Stimulated activated CD8-positive, alpha-beta memory T cell treated with anti-CD3 and anti-CD28 coated beads, Interleukin-4, amount 100 ng/mL, for 4 hours (primary cell): ENCODE results near the gene SLC5A2.
A peak's percentile ranks its signal among the peaks of the same experiment; 100 is the strongest.
"Not testable (repeated sequence)": the region's sequence is repeated elsewhere in the genome, so short reads cannot be mapped to it uniquely, and the experiment has no call there.

ENCODE experiments used
- DNase-seq, 2 donors: peaks; one replicate each; pipeline ENCODE4 v3.0.0-alpha.2; 2020; ENCODE audit warnings: low read depth in 2 of 2, low spot score in 1 of 2

The SLC5A2 gene

DNA sequence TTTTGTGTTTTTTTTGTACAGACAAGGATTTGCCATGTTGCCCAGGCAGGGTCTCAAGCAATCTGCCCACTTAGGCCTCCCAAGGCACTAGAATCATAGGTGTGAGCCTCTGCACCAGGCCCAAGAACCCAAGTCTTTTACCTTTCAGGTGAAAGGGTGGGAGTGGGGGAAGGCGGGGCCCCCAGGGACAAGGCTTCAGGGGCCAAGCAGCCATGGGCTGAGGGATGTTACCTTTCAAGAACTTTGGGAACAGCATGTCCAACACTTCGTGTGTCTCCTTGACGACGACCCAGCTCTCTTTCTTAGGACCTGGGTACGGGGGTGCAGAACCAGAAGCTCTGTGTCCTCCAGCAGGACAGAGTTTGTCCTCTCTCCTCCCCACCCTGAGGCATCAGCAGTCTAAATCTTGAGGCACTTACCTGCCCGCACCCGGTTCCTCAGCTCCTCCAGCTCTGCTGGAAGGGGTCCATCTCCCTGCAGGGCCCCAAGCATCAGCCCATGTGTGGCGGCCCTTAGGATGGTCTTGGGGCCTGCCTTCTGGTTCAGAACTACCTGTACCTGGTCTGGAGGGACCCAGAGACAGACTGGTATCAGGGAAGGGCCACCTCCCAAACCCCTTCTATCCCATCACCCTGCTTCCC lies 9.0 kb downstream of the SLC5A2 start:
- no peak for DNase-seq

DNA sequence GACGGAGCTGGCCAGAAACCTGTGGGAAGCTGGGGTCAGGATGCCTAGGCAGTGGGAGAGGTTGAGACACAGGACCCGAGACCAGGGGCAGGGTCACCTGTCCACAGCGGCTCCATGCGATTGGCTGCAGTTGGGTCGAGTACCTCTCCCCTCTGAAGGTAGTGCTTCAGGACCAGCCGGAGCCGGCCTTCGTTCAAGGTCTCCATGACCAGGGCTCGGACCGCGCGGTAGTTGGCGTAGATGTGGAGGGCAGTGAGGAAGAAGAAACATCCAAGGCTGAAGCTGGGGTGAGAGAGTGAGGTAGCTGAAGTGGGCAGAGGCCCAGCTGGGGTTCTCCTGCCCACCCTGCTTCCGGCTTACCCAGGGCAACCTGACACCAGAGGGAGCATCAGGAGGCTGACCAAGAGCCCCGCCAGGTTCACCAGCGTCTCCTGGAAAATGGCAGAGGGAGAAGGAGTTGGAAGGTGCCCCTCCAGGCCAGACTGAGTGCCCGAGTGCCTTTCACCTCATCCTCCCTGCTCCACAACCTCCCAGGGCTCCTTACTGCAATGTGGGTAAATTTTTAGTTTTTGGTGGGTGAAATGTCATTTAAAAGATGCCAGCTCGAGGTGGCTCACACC lies 10.7 kb downstream of the SLC5A2 start:
- no peak for DNase-seq

DNA sequence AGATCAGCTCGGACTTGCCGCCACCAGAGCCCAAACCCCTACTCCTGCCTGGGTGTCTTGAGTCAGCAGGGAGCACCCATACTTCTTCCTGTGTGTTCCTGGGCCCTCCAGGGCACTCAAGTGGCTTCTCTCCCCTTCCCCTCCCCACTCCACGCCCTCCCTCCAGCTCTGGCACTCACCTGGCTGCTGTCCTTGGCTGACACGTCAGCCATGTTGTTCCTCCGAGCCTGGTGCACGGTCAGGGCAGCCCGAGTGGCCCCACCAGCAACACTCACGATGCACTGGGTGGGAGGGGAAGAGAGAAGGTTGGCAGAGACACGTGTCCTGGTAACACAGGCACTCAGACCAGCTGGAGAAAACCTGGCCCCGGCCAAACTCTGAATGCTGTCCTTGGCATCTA lies 13.7 kb downstream of the SLC5A2 start:
- no peak for DNase-seq

DNA sequence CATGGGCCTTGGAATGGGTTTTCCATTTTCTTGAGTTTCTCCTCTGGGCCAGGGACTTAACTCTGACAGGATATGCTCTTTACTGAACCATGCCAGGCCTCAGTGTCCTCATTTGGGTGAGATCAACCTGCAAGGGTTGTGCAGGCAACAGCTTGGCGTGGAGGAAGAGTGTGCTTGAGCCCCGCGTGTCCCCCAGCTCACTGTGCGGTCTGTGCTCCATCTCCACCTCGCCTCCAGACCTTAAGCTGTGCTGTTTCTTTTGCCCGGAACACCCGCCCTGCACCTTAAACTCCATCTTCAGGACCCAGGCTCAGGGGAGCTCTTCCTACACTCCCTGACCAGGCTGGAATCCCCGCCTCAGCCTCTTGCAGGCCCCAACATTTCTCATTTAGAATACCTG lies 15.6 kb downstream of the SLC5A2 start:
- DNase-seq = no peak

DNA sequence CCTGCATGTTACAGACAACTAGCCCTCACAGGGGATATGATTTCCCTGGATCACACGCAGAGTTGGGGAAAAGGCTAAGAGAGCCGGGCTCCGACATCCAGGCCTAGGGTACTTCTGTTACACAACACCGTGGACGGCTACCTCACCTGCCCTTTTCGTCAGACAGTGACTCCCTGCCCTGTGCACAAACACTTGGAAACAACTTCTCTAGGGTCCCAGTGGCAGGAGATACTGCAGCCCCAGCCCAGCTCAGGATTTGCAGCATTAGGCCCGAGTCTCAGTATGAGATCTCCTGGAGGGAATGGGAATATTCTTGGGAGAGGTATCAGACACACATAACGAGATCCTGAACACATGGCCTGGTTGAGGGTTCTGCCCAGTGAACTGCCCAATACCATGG lies 17.0 kb downstream of the SLC5A2 start:
- no peak for DNase-seq

DNA sequence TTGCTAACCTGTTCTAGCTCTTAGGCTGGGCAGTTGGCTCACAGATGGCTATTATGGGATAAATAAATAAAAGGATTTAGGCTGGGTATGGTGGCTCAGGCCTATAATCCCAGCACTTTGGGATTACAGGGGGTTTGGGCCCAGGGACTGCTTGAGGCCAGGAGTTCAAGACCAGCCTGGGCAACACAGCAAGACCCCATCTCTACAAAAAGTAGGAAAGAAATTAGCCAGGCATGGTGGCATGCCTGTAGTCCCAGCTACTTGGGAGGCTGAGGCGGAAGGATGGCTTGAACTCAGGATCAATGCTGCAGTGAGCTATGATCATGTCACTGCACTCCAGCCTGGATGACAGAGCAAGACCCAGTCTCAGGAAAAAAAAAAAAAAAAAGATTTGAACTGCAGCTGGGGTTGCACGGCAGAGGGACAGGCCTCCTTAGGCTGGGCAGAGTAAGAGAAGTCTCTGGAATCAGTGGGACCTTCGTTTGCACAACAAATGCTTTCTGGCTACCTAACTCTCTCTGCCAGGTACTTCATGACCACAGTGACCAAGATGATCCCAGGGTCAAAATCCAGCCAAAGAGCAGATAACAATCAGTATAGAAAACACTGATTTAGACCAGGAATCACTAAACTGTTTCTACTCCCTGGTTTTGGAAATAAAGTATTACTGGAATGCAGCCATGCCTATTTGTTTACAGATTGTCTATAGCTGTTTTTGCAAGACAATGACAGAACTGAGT lies 18.5 kb downstream of the SLC5A2 start:
- DNase-seq = no peak

DNA sequence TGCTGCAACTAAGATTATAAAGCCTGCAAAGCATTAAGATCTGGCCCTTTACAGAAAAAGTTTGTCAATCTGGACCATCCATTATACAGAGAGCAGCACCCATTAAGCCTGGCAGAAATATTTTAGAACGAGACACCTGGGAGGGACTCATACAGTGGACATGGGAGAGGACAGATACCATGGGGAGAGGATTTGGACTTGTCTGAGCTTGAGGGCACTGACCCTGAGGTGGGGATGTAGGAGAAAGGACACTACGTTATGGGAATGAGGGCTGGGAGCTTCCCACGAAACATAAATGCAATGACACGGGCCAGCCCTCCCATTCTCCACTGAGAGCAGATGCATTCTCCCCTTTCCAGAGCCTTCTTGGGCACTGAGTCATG lies 19.0 kb downstream of the SLC5A2 start:
- no peak for DNase-seq

DNA sequence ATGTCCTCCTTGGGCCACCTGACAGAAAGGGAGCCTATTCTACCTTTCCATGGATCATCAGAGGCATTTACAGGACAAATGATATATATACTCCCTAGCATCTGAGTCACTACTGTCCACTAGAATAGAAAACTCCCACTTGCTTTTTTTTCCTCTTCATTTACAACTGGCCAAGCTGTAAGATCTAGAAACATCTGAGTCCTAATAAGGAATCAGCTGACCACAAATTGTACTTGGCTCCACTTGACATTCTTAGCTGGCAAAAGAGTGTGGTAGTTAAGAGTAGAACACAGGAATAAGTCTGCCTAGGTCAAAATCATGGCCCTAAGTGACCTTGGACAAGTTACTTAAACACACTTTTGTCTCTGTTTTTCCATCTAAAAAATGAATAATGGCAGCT lies 20.1 kb downstream of the SLC5A2 start:
- no peak for DNase-seq

DNA sequence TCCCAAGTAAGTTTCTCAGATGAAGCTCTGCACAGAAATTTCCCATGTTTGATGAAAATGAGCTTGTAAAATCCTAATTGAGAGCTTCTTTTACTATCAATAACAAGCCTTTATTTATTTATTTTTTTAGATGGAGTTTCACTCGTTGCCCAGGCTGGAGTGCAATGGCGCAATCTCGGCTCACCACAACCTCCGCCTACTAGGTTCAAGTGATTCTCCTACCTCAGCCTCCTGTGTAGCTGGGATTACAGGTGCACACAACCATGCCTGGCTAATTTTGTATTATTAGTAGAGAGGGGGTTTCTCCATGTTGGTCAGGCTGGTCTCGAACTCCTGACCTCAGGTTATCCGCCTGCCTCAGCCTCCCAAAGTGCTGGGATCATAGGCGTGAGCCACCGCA lies 20.6 kb downstream of the SLC5A2 start:
- DNase-seq = not testable (repeated sequence)

DNA sequence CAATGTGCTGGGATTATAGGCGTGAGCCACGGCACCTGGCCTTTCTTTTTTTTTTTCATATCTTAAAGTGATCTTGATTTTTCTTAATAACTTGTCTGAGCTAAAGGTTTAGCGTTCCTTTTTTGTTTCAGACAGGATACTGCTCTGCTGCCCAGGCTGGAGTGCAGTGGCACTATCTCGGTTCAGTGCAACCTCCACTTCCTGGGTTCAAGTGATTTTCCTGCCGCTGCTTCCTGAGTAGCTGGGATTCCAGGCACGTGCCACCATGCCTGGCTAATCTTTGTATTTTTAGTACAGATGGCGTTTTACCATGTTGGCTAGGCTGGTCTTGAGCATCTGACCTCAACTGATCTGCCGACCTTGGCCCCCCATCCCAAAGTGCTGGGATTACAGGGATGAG lies 21.2 kb downstream of the SLC5A2 start:
- no peak for DNase-seq

DNA sequence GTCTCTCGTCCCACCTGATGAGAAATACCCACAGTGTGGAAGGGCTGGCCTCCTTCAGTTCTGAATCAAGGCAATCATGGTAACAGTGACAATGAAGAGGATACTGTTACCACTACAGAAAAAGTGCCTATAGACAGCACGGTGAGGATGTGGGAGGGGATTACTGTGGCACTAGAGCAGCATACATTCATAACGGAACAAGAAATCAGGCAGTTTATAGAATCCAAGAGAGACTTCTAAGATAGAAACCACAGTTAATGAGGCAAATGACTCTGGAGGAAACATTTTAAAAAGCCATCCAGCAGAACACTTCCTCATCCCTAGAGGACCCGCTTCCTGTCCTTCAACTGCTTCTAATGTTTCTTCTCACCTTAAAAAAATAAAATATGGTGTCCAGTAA lies 22.6 kb downstream of the SLC5A2 start:
- no peak for DNase-seq

DNA sequence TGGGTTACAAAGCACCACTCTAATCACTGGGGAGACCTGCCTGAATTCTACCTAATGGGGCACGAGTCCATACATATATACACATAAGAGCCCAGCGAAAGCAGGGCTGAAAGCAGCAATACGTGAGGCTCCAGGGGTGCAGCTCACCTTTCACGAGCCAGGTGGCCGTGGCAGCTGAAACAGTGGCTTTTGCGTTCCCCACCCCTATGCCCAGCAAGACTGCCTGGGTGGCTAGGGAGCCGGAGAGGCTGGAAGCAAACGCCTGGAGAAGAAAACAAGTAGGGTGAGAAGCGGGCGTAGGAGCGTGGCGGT lies 24.6 kb downstream of the SLC5A2 start:
- DNase-seq = no peak

DNA sequence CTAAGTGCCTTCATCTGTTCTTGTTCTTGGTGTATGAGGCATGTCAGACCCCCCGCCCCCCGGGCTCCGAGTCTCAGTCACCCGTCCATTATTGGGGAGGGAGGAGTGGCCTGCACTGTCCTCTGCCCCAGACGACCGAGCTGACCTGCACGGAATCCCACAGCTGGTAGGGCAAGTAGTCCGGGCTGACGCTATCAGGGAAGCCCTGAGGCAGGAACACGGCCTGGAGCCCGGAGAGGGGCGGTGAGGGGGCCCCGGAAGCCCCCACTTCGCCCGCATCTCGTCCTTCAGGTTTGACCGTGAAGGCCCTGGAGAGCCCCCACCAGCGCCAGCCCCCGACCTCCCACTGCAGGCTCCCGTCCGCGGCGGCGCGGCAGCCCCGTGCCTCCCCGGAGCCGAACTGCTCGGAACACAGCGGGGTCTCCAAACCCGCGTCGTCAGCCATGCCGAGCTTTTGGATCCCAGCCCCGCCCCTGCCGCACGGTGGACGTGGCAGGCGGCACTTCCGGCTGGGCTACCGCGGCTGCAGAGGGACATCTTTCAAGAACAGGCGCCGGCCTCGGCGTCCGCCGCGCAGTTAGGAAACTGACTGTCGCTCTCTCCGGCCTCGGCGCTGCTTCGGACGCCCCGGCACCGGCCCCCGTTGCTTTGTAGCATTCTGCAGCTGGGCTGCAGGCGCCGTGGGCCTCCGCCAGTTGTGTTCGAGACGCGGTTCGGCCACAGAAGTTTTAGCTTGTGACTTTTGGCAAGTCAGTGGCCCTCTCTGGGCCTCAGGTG lies 25.2 kb downstream of the SLC5A2 start, which contains the start of gene RUSF1:
TSS of gene RUSF1 (minus strand) at position 463 of the 777 bp plus-strand sequence. CDS start at position 445, 18 bp downstream.
- DNase-seq = peak; percentile 48 to 72

DNA sequence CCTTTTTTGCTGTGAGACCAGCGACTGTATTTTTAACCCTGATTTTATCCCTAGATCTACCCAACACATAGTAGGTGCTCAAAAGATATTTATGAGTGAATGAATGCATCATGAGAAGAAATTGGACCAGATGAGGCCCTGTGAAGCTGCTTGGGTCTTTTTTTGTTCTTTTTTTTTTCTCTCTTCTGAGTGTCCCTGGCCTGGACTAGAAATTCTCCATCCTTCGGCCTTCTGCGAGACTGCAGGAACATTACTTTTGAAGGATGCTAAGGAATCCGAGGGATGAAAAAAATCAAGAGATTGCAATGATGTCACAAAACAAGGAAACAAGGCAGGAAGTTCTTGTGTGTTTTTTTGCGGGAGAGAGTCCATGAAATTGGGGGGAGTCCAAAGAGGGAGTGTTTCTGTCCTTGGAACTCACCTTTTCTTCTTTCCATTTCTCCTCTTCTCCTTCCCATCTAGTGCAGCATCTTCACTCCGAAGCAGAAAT lies 25.8 kb downstream of the SLC5A2 start:
- DNase-seq = no peak

DNA sequence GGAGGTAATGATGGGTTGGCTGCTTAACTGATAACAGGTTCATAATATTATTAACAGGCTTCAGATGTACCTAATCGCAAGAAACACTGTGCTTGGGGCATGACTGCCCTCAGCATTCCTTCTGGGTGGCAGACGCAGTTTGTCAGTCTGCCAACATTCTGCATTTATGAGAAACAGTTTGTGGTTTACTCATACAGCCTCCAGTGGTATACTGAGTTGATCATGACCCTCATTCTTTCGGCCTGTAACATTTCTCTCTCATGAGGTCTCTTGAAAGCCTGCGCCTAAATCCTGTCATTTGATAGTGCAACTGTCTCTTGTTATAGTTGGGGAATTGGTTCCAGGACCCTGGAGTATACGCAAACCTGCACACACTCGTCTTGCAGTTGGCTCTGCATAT lies 30.2 kb downstream of the SLC5A2 start:
- DNase-seq = no peak

DNA sequence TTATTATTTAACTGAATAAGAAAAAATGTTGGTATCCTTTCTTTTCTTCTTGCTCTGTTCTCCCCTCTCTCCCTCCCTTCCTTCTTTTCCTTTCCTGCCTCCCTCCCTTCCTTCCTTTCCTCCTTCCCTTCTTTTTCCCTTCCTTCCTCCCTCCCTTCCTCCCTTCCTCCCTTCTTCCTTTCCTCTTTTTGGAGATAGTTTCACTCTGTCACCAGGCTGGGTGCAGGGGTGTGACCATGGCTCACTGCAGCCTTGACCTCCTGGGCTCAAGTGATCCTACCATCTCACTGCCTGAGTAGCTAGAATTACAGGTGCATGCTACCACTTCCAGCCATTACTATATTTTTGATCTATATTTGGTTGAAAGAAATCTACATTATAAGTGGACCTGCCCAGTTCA lies 31.0 kb downstream of the SLC5A2 start:
- DNase-seq = no peak

DNA sequence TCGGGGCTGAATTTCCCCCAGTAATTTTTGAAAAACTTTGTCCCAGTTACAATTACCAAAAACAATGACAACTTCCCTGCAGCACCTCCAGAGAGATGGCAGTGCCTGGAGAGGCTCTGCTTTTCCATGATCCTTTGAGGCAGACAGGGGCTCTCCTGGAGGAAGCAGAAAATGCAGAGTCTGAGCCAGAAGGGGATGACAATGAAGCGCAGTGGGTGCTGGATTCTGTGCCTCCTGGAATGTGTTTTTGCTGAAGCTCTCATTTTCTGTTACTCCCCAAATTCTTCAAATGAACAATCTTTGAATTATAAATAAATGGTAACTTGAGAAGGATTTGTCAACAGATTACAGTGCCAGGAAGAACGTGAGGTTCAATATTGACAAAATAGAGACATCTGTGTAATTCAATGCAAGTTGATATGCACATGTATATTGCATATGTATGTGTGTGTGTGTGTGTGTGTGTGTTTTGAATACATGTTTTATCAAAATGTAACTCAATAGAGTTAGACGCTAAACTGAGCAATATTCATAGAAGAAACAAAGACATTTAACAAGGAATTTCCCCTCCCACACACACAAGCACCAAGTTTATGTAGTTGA lies 35.0 kb downstream of the SLC5A2 start:
- no peak for DNase-seq

DNA sequence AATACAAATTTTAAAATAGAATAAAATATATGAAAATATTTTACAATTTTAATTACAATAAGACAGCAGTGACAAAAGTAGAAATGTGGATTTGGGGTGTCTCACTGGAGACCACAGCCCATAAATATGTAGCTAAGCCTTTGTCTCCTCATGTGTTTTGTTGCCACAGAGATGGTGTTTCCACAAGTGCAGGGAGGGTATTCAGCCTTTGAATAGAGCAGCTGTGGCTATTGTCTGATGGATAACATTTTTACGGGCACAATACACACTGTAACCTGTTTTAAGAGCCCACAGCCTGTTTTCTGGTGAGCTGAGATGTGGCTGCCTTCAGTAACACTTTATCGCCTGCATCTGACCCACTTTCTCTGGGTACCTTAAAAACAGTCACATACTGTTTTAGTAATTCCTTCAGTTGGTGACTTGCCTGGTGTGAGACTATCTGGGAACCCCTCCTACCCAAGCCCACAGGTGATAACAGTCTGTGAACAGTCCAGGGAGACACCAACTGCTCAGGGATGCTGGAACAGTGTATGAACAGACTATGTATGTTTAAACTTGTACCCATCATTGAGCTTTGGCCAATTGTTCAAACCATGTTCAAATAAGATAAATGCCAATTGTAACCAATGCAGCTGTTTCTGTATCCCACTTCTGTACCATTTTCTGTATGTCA lies 37.0 kb downstream of the SLC5A2 start:
- DNase-seq = no peak

DNA sequence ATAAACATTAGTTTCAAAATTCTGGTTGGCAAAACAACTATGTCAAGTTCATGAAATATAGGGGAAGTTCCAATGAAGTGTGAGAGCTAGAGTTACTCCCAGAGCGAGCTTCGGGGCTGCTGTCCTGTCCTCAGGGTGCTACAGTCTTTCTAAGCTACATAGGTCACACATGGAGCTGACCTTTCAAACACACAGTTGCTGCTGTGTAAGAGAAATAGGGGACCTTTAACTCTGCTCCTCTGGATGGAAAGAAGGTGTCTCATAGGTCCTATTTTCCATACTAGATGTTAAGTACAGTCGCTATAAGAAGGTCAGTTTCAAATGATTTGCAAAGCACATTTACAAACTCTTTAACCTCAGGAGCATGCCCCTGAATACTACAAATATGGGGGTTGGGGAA lies 38.4 kb downstream of the SLC5A2 start:
- no peak for DNase-seq

DNA sequence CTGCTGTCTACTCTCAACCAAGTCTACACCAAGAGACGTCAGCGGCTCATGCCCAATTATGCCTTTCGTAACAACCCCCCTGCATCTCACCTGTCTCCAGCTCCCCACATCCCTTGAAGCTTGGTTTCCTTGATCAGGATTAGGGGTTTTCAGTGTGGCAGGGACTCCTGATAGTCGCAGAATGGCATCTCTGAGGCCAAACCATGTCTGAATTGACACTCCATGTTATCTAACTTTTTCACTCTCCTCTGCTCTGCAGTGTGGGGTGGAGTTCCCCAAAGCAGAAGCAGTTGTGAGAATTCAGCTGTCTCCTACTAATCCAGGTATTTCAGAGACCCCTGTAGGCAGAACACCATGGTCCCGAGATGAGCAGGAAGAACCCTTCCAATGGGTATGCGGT lies 39.1 kb downstream of the SLC5A2 start:
- no peak for DNase-seq

DNA sequence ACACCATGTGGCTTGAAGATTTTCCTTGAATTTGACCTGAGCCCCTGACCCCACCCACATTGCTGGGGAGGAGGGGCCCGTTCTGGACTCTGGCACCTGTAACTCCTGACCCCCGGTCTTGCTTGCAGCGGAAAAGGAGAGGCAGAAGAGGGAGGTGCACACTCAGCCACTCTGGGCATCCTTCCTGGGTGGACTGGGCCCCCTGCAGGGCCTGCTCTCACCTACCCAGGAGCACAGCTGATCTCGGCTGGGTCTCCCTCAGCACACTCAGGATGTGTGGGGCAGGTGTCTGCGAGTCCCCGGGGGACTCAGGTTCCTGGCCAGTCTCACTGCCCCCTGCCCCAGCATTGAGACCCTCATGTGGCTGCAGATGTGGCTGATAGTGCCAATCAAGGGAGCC lies 40.8 kb downstream of the SLC5A2 start:
- not testable (repeated sequence) for DNase-seq
